Small intestine (tissue), 7 donors: ENCODE results near the gene RFX3. TPM values are rescaled to one million over a fixed set of nuclear protein-coding genes. Genes with fewer than 3 reads are reported as not detected.

Experiments
- DNase-seq, 2 donors: peaks; one replicate each; pipeline versions ENCODE4 v3.0.0 to v3.0.0-alpha.2; 2013
- FAIRE-seq: peaks from 2 replicates; lab custom pipeline; 2012; peaks lifted over from hg19 to GRCh38; lab: Jason Lieb, UNC
- H3K27ac ChIP-seq, 3 donors: one replicate each; pipeline ENCODE4 v1.5.1; 2013; ENCODE audit warnings: low read length in 2 of 3, mild to moderate bottlenecking in 2 of 3, control low read depth in 1 of 3, inconsistent platforms in 1 of 3, low read depth in 1 of 3, moderate library complexity in 1 of 3
- H3K27me3 ChIP-seq, 3 donors: one replicate each; pipeline ENCODE4 v1.6.1; 2013; ENCODE audit warnings: low read length in 3 of 3, inconsistent platforms in 1 of 3; ENCODE audit not compliant: control insufficient read depth in 3 of 3, insufficient read depth in 3 of 3
- H3K36me3 ChIP-seq, 3 donors: one replicate each; pipeline ENCODE4 v1.6.1; 2013; ENCODE audit warnings: low read length in 3 of 3, inconsistent platforms in 1 of 3, low read depth in 1 of 3, mild to moderate bottlenecking in 1 of 3, moderate library complexity in 1 of 3; ENCODE audit not compliant: control insufficient read depth in 3 of 3, insufficient read depth in 2 of 3
- H3K4me1 ChIP-seq, 3 donors: one replicate each; pipeline ENCODE4 v1.6.1; 2013; ENCODE audit warnings: low read length in 2 of 3, inconsistent platforms in 1 of 3, low read depth in 1 of 3, mild to moderate bottlenecking in 1 of 3, moderate library complexity in 1 of 3; ENCODE audit not compliant: control insufficient read depth in 3 of 3, insufficient read depth in 2 of 3
- H3K4me3 ChIP-seq, 3 donors: one replicate each; pipeline ENCODE4 v1.5.1; 2013; ENCODE audit warnings: low read length in 3 of 3, control low read depth in 1 of 3, inconsistent platforms in 1 of 3, low read depth in 1 of 3, mild to moderate bottlenecking in 1 of 3, moderate library complexity in 1 of 3
- H3K9me3 ChIP-seq, 2 donors: one replicate each; pipeline ENCODE4 v1.6.1; 2013; ENCODE audit warnings: low read depth in 1 of 2, low read length in 1 of 2; ENCODE audit not compliant: control insufficient read depth in 2 of 2, insufficient read depth in 1 of 2
- WGBS, 3 donors: extraction: QIAGEN DNeasy Blood & Tissue Kit; methylation state at CpG; one replicate each; pipeline ENCODE4 v1.1.7; 2013; 5-methylcytosine and 5-hydroxymethylcytosine counted together
- polyA plus RNA-seq, 4 donors: library from polyadenylated mRNA; stranded (reverse) in 3 of 4; unstranded in 1 of 4; fragments of 200-250 nt in 3 of 4; fragments of 120-200 nt in 1 of 4; gene quantifications; one replicate each; pipeline versions ENCODE4 v1.2.1 to v1.2.3, GENCODE V29; 2013
- donor health status: healthy with polysubstance abuse.
- donor health status: control.
- donor health status: control.
- donor health status: Bipolar disorder and iron deficiency.
- donor health status: healthy.

The RFX3 gene
- polyA plus RNA-seq, 4 donors = 0.27 to 8.1 (median 1.3) TPM

DNA sequence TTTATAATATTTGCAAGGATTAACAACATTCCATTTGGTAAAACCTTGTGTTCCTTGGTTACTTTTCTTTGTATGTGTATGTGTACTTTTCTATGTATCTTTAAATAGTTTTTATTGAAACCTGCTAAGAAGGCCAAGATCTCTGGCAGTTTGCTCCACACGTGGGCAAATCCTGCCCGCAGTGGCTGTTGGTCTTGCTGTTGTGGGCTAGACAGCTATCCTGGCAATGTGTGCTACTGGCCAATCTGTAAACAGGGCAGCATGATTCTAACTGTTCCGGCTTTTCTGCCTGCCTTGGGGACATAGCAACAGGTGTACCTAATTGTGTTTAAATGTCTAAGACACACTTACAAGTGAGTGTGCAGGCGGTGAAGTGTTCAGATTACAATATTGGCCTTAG lies 286.6 kb downstream of the RFX3 start:
- FAIRE-seq = no peak
- no peaks in the 10 kb centered on the region for H3K9me3 ChIP-seq
- H3K36me3 ChIP-seq = peaks cover 0 to 5% (median 0%) of the 10 kb centered on the region in 3 donors
- no peaks in the 10 kb centered on the region for H3K27me3 ChIP-seq
- 92 to 95% (median 94%) methylated on average over 4 of the region's 4 CpGs for WGBS, 3 donors
- no peaks in the 10 kb centered on the region for H3K4me1 ChIP-seq
- no peak for DNase-seq
- no peak overlapping the region for H3K4me3 ChIP-seq
- no peak overlapping the region for H3K27ac ChIP-seq

DNA sequence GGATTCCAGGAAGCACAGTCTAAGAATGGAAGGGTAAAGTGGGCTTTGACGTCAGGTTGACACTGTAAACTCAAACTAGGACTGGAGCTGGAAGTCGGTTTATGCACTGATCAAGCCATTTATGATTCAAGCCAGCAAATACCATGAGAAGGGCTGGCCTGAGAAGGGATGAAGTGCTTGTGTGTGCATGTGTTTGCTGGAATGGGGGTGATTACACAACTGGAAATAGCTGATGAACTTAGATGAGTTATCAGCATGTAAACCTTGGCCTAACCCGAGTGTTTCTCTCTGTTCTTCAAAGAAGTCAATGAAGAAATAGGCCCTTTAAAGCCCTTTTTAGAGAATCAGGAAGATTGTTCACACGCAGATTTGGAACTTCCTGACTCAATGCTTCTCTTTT lies 287.6 kb downstream of the RFX3 start:
- no peaks in the 10 kb centered on the region for H3K27me3 ChIP-seq
- H3K4me3 ChIP-seq = no peak overlapping the region
- peaks cover 0 to 5% (median 0%) of the 10 kb centered on the region in 3 donors for H3K36me3 ChIP-seq
- FAIRE-seq (no peak), DNase-seq (no peak)
- WGBS, 3 donors = 90 to 91% (median 90%) methylated on average over 4 of the region's 4 CpGs
- no peaks in the 10 kb centered on the region for H3K4me1 ChIP-seq
- H3K27ac ChIP-seq = no peak overlapping the region
- H3K9me3 ChIP-seq = no peaks in the 10 kb centered on the region

- DNase-seq (no peak), FAIRE-seq (no peak)
- H3K36me3 ChIP-seq = peaks cover 0 to 5% (median 0%) of the 10 kb centered on the region in 3 donors
- no peaks in the 10 kb centered on the region for H3K27me3 ChIP-seq
- H3K9me3 ChIP-seq = no peaks in the 10 kb centered on the region
- no peak overlapping the region for H3K4me3 ChIP-seq
- H3K4me1 ChIP-seq = no peaks in the 10 kb centered on the region
- H3K27ac ChIP-seq = no peak overlapping the region
Observed at GRCh38 chr9:3237121-3237520, 288.7 kb downstream of the RFX3 start.

DNA sequence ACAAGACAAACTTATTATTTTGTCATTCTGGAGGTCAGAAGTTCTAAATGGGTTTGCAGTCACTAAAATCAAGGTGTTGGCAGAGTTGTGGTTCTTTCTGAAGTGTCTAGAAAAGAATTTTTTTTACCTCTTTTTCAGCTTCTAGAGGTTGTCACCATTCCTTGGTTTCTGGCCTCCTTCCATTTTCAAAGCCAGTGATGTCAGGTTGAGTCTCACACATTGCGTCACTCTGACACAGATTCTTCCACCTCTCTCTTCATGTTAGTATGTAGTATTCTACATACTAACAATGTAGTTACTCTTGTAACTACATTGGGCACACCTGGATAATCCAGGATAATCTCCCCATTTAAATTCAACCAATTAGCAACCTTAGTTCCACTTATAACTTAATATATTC lies 290.3 kb downstream of the RFX3 start:
- H3K27me3 ChIP-seq = no peaks in the 10 kb centered on the region
- H3K4me1 ChIP-seq = no peaks in the 10 kb centered on the region
- H3K4me3 ChIP-seq = no peak overlapping the region
- DNase-seq (no peak), FAIRE-seq (no peak)
- WGBS, 3 donors = 100% methylated on average over 1 of the region's 1 CpG
- no peaks in the 10 kb centered on the region for H3K9me3 ChIP-seq
- no peak overlapping the region for H3K27ac ChIP-seq
- peaks cover 0 to 5% (median 0%) of the 10 kb centered on the region in 3 donors for H3K36me3 ChIP-seq

DNA sequence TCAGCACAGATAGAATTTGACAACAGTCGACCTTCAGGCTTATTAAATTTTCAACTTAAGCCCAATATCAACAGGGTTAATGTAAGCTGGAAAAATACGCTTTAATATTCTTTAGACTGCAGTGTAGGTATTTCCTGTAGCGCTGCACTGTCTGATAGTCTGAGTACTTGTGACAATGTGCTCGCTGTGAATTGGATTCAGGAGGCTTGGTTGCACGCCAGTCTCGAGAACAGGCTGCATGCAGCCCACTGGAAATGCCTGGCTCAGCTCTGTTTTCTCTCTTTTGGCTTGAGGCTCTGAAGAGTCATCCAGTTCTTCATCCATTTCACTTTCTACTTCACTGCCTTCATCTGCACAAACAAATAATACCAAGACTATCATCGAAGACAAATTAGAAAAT lies 300.9 kb downstream of the RFX3 start:
- no peaks in the 10 kb centered on the region for H3K9me3 ChIP-seq
- no peaks in the 10 kb centered on the region for H3K27me3 ChIP-seq
- H3K27ac ChIP-seq = no peak overlapping the region
- FAIRE-seq (no peak), DNase-seq (no peak)
- WGBS, 3 donors = 77 to 87% (median 87%) methylated on average over 7 of the region's 7 CpGs
- H3K4me1 ChIP-seq = no peaks in the 10 kb centered on the region
- no peaks in the 10 kb centered on the region for H3K36me3 ChIP-seq
- no peak overlapping the region for H3K4me3 ChIP-seq

- no peak overlapping the region for H3K27ac ChIP-seq
- no peaks in the 10 kb centered on the region for H3K27me3 ChIP-seq
- DNase-seq (no peak), FAIRE-seq (no peak)
- no peaks in the 10 kb centered on the region for H3K36me3 ChIP-seq
- WGBS, 3 donors = 16 to 43% (median 33%) methylated on average over 1 of the region's 1 CpG
- H3K4me3 ChIP-seq = no peak overlapping the region
- H3K4me1 ChIP-seq = no peaks in the 10 kb centered on the region
- no peaks in the 10 kb centered on the region for H3K9me3 ChIP-seq
Observed at GRCh38 chr9:3215658-3216057, 310.1 kb downstream of the RFX3 start.

DNA sequence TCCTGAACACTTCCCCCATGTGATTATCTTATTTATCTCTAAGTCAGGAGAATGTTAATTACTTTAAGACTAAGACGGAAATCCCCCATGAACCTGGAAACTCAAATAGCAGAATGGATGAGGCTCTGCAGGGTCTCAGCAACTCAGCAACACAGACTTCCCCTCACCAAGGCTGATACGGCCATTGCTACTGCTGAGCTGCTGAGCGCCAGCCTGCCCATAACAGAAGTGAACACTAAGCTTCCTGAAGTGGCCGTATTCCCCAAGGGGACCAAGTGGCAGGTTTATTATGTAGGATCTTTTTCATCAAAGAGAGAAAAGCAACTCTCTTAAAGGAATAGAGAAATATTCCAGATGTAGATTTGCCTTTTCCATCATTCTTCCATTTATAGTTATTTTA lies 311.1 kb downstream of the RFX3 start:
- no peaks in the 10 kb centered on the region for H3K4me1 ChIP-seq
- DNase-seq (no peak), FAIRE-seq (no peak)
- no peak overlapping the region for H3K4me3 ChIP-seq
- 55 to 72% (median 59%) methylated on average over 4 of the region's 4 CpGs for WGBS, 3 donors
- H3K36me3 ChIP-seq = no peaks in the 10 kb centered on the region
- no peak overlapping the region for H3K27ac ChIP-seq
- H3K27me3 ChIP-seq = no peaks in the 10 kb centered on the region
- H3K9me3 ChIP-seq = no peaks in the 10 kb centered on the region

DNA sequence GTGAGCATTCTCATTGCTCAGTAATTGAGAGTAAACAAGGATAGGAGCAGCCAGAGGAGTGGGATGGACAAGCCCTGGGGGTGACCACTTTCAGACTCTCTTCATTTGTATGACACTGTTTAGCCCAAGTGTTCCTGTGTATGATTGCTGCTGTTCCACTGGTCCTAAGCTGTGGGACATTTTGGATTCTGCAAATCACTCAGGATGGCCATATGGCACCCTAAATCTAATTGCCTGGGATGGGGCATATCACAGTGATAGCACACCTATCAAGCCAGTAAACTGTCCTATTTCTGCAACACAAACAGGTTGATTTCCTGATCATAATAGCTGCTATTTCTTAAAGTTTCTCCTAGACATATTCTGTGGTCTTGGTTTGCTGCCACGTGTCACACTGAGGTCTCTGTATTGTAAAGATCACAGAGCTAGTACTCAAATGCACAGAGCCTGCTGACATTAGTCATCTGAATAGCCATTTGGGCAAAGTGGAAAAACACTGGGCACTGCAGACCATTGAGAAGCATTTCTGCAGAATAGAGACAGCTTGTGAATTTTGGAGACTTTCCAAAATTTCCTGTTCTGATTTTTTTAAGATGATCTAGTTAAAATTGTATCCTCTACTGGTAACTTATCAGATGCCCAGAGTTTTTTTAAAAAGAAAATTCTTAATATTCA lies 320.2 kb downstream of the RFX3 start:
- WGBS, 3 donors = 50 to 67% (median 52%) methylated on average over 1 of the region's 1 CpG
- no peaks in the 10 kb centered on the region for H3K9me3 ChIP-seq
- H3K4me3 ChIP-seq = no peak overlapping the region
- H3K4me1 ChIP-seq = no peaks in the 10 kb centered on the region
- H3K27me3 ChIP-seq = peaks cover 0 to 2% (median 0%) of the 10 kb centered on the region in 3 donors
- H3K27ac ChIP-seq = no peak overlapping the region
- no peaks in the 10 kb centered on the region for H3K36me3 ChIP-seq
- DNase-seq (no peak), FAIRE-seq (no peak)

- 88 to 93% (median 92%) methylated on average over 4 of the region's 4 CpGs for WGBS, 3 donors
- DNase-seq (no peak), FAIRE-seq (no peak)
- Histone ChIP-seq H3K4me3 (no peak overlapping the region), H3K4me1 (no peaks in the 10 kb centered on the region), H3K27me3 (peaks cover 0 to 4% (median 0%) of the 10 kb centered on the region in 3 donors), H3K36me3 (no peaks in the 10 kb centered on the region), H3K9me3 (no peaks in the 10 kb centered on the region), H3K27ac (no peak overlapping the region)
Observed at GRCh38 chr9:3200331-3200774, 325.4 kb downstream of the RFX3 start.
